SK-N-SH treated with all-trans-retinoic acid at 6 μM for 48 hours (cell line): ENCODE data around the gene PIK3AP1.
A peak's percentile ranks its signal among the peaks of the same experiment; 100 is the strongest.
"Not testable (repeated sequence)": the region's sequence is repeated elsewhere in the genome, so short reads cannot be mapped to it uniquely, and the experiment has no call there.

ENCODE experiments used
- ATAC-seq: fragments of 200-7000 bp; cut with Tn5 transposase; 3 replicates; pipeline ENCODE4 v1.9.1; 2020; ENCODE audit warnings: mild to moderate bottlenecking, moderate library complexity
- ARNTL ChIP-seq: fragments of 450-650 bp; formaldehyde crosslinking; IDR thresholded peaks from 2 replicates; pipeline ENCODE4 v1.5.0; 2020; ENCODE audit warnings: low read depth, mild to moderate bottlenecking, moderate library complexity, borderline replicate concordance
- BACH2 ChIP-seq: fragments of 250-450 bp; sonication (Bioruptor Pico); IDR thresholded peaks from 2 replicates; pipeline ENCODE4 v1.9.0; 2021; ENCODE audit warnings: mild to moderate bottlenecking, borderline replicate concordance
- ESRRG ChIP-seq: fragments of 250-450 bp; sonication (Bioruptor Pico); IDR thresholded peaks from 2 replicates; pipeline ENCODE4 v1.6.1; 2021; ENCODE audit warnings: mild to moderate bottlenecking
- GLIS3 ChIP-seq: fragments of 250-450 bp; sonication (Bioruptor Pico); IDR thresholded peaks from 2 replicates; pipeline ENCODE4 v1.5.0; 2020; ENCODE audit warnings: mild to moderate bottlenecking, moderate library complexity
- ISL1 ChIP-seq: fragments of 250-450 bp; sonication (Bioruptor Pico); IDR thresholded peaks from 2 replicates; pipeline ENCODE4 v2.1.2; 2022; ENCODE audit warnings: mild to moderate bottlenecking, moderate library complexity
- OSR1 ChIP-seq: fragments of 250-450 bp; sonication (Bioruptor Pico); IDR thresholded peaks from 2 replicates; pipeline ENCODE4 v1.8.0; 2022; ENCODE audit warnings: moderate library complexity, mild to moderate bottlenecking, inconsistent platforms
- PPARA ChIP-seq: fragments of 250-450 bp; sonication (Bioruptor Pico); IDR thresholded peaks from 2 replicates; pipeline ENCODE4 v1.5.0; 2020; ENCODE audit warnings: mild to moderate bottlenecking, borderline replicate concordance
- RARB ChIP-seq: fragments of 250-450 bp; sonication (Bioruptor Pico); IDR thresholded peaks from 2 replicates; pipeline ENCODE4 v1.8.0; 2021; ENCODE audit warnings: mild to moderate bottlenecking, moderate library complexity
- SNAI2 ChIP-seq: fragments of 250-450 bp; sonication (Bioruptor Pico); IDR thresholded peaks from 2 replicates; pipeline ENCODE4 v1.5.0; 2020; ENCODE audit warnings: mild to moderate bottlenecking, moderate library complexity
- TOX ChIP-seq: fragments of 250-450 bp; sonication (Bioruptor Pico); IDR thresholded peaks from 2 replicates; pipeline ENCODE4 v1.8.0; 2021; ENCODE audit warnings: mild to moderate bottlenecking, moderate library complexity, borderline replicate concordance
- TSHZ2 ChIP-seq: fragments of 250-450 bp; sonication (Bioruptor Pico); IDR thresholded peaks from 2 replicates; pipeline ENCODE4 v1.5.0; 2020; ENCODE audit warnings: mild to moderate bottlenecking, moderate library complexity
- ZC3H10 ChIP-seq: fragments of 250-450 bp; sonication (Bioruptor Pico); IDR thresholded peaks from 2 replicates; pipeline ENCODE4 v1.5.1; 2021; ENCODE audit warnings: mild to moderate bottlenecking, moderate library complexity
- ZFP3 ChIP-seq: fragments of 250-450 bp; sonication (Bioruptor Pico); IDR thresholded peaks from 2 replicates; pipeline ENCODE4 v1.5.0; 2020; ENCODE audit warnings: mild to moderate bottlenecking, moderate library complexity
- ZFP30 ChIP-seq: fragments of 450-650 bp; formaldehyde crosslinking; IDR thresholded peaks from 2 replicates; pipeline ENCODE4 v1.5.0; 2022; ENCODE audit warnings: mild to moderate bottlenecking, moderate library complexity
- ZNF565 ChIP-seq: fragments of 450-650 bp; formaldehyde crosslinking; conservative IDR thresholded peaks from 2 replicates; pipeline ENCODE4 v1.5.0; 2020; ENCODE audit warnings: low read depth, mild to moderate bottlenecking, moderate library complexity
- ZNF70 ChIP-seq: fragments of 450-650 bp; formaldehyde crosslinking; IDR thresholded peaks from 2 replicates; pipeline ENCODE4 v1.5.0; 2020; ENCODE audit warnings: mild to moderate bottlenecking, moderate library complexity
- TF ChIP-seq, protein P1 (sequence below): fragments of 250-450 bp; sonication (Bioruptor Pico); IDR thresholded peaks from 2 replicates; pipeline ENCODE4 v1.5.1; 2020; ENCODE audit warnings: low read depth, mild to moderate bottlenecking, moderate library complexity
- TF ChIP-seq, protein P2 (sequence below): fragments of 250-450 bp; sonication (Bioruptor Pico); IDR thresholded peaks from 2 replicates; pipeline ENCODE4 v1.5.1; 2021; ENCODE audit warnings: mild to moderate bottlenecking, moderate library complexity
- TF ChIP-seq, protein P3 (sequence below): fragments of 250-450 bp; sonication (Bioruptor Pico); IDR thresholded peaks from 2 replicates; pipeline ENCODE4 v1.8.0; 2020; ENCODE audit warnings: mild to moderate bottlenecking, moderate library complexity, borderline replicate concordance

The PIK3AP1 gene

DNA sequence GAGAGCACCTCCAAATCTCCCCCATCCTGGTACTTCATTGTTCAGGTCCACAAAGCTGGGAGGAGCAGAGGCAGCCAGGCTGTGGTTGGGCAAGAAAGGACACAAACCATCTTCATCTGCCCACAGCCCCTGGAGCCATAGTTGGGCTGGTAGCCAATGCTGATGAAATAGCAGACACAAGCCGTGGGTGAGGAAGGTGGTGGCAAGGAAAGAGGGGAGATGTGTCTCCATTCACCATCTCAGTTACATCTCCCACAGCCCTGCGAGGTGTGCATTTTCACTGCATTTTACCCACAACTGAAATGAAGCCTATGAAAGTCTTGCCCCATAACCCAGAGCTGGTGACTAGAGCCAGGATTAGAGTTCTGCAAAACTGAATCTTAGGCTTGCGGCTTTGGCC, 35.0 kb downstream of the PIK3AP1 start:
- no peak for TF ChIP-seq ESRRG
- no peak for TF ChIP-seq GLIS3 (CRISPR knock-in tag)
- TF ChIP-seq TSHZ2 (CRISPR knock-in tag), result no peak
- ATAC-seq, result no peak

GRCh38 chr10:96684826-96685225, 35.5 kb downstream of the PIK3AP1 start:
- no peak for ATAC-seq
- no peak for TF ChIP-seq ZNF70 (CRISPR knock-in tag)
- TF ChIP-seq RARB (CRISPR knock-in tag), result no peak
- no peak for TF ChIP-seq ZNF565 (CRISPR knock-in tag)
- TF ChIP-seq ZFP30 (CRISPR knock-in tag), result no peak
- TF ChIP-seq, protein P1, sequence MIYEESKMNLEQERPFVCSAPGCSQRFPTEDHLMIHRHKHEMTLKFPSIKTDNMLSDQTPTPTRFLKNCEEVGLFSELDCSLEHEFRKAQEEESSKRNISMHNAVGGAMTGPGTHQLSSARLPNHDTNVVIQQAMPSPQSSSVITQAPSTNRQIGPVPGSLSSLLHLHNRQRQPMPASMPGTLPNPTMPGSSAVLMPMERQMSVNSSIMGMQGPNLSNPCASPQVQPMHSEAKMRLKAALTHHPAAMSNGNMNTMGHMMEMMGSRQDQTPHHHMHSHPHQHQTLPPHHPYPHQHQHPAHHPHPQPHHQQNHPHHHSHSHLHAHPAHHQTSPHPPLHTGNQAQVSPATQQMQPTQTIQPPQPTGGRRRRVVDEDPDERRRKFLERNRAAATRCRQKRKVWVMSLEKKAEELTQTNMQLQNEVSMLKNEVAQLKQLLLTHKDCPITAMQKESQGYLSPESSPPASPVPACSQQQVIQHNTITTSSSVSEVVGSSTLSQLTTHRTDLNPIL (CRISPR knock-in tag), result no peak
- TF ChIP-seq, protein P2, sequence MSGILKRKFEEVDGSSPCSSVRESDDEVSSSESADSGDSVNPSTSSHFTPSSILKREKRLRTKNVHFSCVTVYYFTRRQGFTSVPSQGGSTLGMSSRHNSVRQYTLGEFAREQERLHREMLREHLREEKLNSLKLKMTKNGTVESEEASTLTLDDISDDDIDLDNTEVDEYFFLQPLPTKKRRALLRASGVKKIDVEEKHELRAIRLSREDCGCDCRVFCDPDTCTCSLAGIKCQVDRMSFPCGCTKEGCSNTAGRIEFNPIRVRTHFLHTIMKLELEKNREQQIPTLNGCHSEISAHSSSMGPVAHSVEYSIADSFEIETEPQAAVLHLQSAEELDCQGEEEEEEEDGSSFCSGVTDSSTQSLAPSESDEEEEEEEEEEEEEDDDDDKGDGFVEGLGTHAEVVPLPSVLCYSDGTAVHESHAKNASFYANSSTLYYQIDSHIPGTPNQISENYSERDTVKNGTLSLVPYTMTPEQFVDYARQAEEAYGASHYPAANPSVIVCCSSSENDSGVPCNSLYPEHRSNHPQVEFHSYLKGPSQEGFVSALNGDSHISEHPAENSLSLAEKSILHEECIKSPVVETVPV, result no peak
- TF ChIP-seq, protein P3, sequence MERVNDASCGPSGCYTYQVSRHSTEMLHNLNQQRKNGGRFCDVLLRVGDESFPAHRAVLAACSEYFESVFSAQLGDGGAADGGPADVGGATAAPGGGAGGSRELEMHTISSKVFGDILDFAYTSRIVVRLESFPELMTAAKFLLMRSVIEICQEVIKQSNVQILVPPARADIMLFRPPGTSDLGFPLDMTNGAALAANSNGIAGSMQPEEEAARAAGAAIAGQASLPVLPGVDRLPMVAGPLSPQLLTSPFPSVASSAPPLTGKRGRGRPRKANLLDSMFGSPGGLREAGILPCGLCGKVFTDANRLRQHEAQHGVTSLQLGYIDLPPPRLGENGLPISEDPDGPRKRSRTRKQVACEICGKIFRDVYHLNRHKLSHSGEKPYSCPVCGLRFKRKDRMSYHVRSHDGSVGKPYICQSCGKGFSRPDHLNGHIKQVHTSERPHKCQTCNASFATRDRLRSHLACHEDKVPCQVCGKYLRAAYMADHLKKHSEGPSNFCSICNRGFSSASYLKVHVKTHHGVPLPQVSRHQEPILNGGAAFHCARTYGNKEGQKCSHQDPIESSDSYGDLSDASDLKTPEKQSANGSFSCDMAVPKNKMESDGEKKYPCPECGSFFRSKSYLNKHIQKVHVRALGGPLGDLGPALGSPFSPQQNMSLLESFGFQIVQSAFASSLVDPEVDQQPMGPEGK (CRISPR knock-in tag), result no peak
- TF ChIP-seq TOX (CRISPR knock-in tag), result no peak
- TF ChIP-seq TSHZ2 (CRISPR knock-in tag), result no peak
- no peak for TF ChIP-seq OSR1
- no peak for TF ChIP-seq ISL1 (CRISPR knock-in tag)

DNA sequence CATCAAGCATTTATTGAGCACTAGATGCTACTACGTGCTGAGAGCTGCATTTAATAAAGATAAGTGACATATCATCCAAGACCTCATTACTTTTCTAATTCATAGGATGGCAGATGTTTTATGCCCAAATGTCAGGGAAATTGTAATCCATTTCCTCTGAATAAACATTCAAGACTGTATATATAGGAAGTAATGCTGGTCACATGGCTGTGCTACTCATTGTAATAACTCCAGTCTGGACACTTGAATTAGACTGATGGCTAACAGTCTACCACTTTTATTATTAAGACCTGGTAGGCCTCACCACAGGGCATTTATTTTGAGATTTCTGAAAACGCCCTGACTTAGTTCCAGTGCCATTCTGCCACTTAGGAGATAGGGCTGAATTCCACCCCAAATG, 36.6 kb downstream of the PIK3AP1 start:
- ATAC-seq, result no peak
- TF ChIP-seq SNAI2 (CRISPR knock-in tag) (no peak), ISL1 (CRISPR knock-in tag) (no peak), RARB (CRISPR knock-in tag) (no peak), ARNTL (CRISPR knock-in tag) (no peak), ZNF565 (CRISPR knock-in tag) (no peak), ZNF70 (CRISPR knock-in tag) (no peak), OSR1 (no peak)

DNA sequence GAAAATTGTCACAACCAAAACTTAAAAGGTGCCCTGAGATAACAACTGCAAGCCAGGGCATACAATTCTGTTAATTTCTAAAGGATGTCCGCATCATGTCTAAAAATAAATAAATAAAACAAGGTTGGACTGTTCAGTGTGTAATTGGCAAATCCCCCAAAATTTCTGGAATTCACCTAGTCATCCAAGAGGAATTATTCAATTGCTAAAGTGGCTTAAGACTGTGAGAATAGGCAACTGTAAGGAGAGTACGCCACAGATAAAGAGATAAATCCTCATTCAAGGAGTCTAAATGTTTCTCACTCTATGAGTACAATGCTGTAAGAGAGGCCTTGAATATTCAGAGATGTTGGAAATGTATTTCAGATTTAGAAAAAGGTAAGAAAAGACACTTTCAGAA, 37.2 kb downstream of the PIK3AP1 start:
- ATAC-seq, result no peak
- peak; percentile 32; the same call in 1 of the 2 replicates for TF ChIP-seq ISL1 (CRISPR knock-in tag)
- TF ChIP-seq ESRRG, result no peak

GRCh38 chr10:96681524-96681923, 38.8 kb downstream of the PIK3AP1 start:
- TF ChIP-seq ZNF70 (CRISPR knock-in tag), result no peak
- TF ChIP-seq BACH2 (CRISPR knock-in tag), result no peak
- no peak for TF ChIP-seq ZFP3 (CRISPR knock-in tag)
- no peak for TF ChIP-seq RARB (CRISPR knock-in tag)
- TF ChIP-seq TOX (CRISPR knock-in tag), result no peak
- TF ChIP-seq ZC3H10 (CRISPR knock-in tag), result no peak
- no peak for TF ChIP-seq PPARA (CRISPR knock-in tag)

GRCh38 chr10:96680463-96680862, 39.9 kb downstream of the PIK3AP1 start:
- not testable (repeated sequence) for ATAC-seq

More at GRCh38 chr10:96681524-96681923, 38.8 kb downstream of the PIK3AP1 start:
- ATAC-seq, result no peak
